ENCODE results near the gene CD6.

Gene CD6

GRCh38 chr11:60934790-60935605 lies 36.5 kb upstream of the CD6 start:
- no peaks in the 10 kb centered on the region for H3K27me3 ChIP-seq (ENCODE audit: control insufficient read depth in 1 of 2, insufficient read depth in 2 of 2, low read length in 2 of 2)
- no peak overlapping the region for H3K27ac ChIP-seq (ENCODE audit: low read depth, low read length)
- no peaks in the 10 kb centered on the region for H3K4me1 ChIP-seq (ENCODE audit: control insufficient read depth in 1 of 2, insufficient read depth in 2 of 2, low read length in 2 of 2)
- H3K4me3 ChIP-seq (ENCODE audit: low read depth in 1 of 2, low read length in 2 of 2) = no peak overlapping the region
- H3K36me3 ChIP-seq (ENCODE audit: control insufficient read depth in 1 of 2, insufficient read depth in 2 of 2, low read length in 2 of 2) = peaks cover 0 to 8% of the 10 kb centered on the region in 2 donors
- no peaks in the 10 kb centered on the region for H3K9me3 ChIP-seq (ENCODE audit: control insufficient read depth in 1 of 2, low read length in 2 of 2)
- H3K9ac ChIP-seq (ENCODE audit: low read depth in 1 of 2, low read length in 2 of 2) = no peak overlapping the region

GRCh38 chr11:60935676-60936442 lies 35.6 kb upstream of the CD6 start:
- Histone ChIP-seq H3K4me3 (ENCODE audit: low read depth in 1 of 2, low read length in 2 of 2) (no peak overlapping the region), H3K4me1 (ENCODE audit: control insufficient read depth in 1 of 2, insufficient read depth in 2 of 2, low read length in 2 of 2) (no peaks in the 10 kb centered on the region), H3K27ac (ENCODE audit: low read depth, low read length) (no peak overlapping the region), H3K9ac (ENCODE audit: low read depth in 1 of 2, low read length in 2 of 2) (no peak overlapping the region), H3K36me3 (ENCODE audit: control insufficient read depth in 1 of 2, insufficient read depth in 2 of 2, low read length in 2 of 2) (peaks cover 0 to 11% of the 10 kb centered on the region in 2 donors), H3K27me3 (ENCODE audit: control insufficient read depth in 1 of 2, insufficient read depth in 2 of 2, low read length in 2 of 2) (no peaks in the 10 kb centered on the region), H3K9me3 (ENCODE audit: control insufficient read depth in 1 of 2, low read length in 2 of 2) (no peaks in the 10 kb centered on the region)

GRCh38 chr11:60936467-60937143 lies 34.9 kb upstream of the CD6 start:
- Histone ChIP-seq H3K4me3 (ENCODE audit: low read depth in 1 of 2, low read length in 2 of 2) (no peak overlapping the region), H3K9ac (ENCODE audit: low read depth in 1 of 2, low read length in 2 of 2) (no peak overlapping the region), H3K4me1 (ENCODE audit: control insufficient read depth in 1 of 2, insufficient read depth in 2 of 2, low read length in 2 of 2) (no peaks in the 10 kb centered on the region), H3K27ac (ENCODE audit: low read depth, low read length) (no peak overlapping the region), H3K9me3 (ENCODE audit: control insufficient read depth in 1 of 2, low read length in 2 of 2) (no peaks in the 10 kb centered on the region), H3K36me3 (ENCODE audit: control insufficient read depth in 1 of 2, insufficient read depth in 2 of 2, low read length in 2 of 2) (peaks cover 0 to 18% of the 10 kb centered on the region in 2 donors), H3K27me3 (ENCODE audit: control insufficient read depth in 1 of 2, insufficient read depth in 2 of 2, low read length in 2 of 2) (no peaks in the 10 kb centered on the region)

GRCh38 chr11:60937144-60937527 lies 34.3 kb upstream of the CD6 start:
- H3K9ac ChIP-seq (ENCODE audit: low read depth in 1 of 2, low read length in 2 of 2) = no peak overlapping the region
- no peak overlapping the region for H3K27ac ChIP-seq (ENCODE audit: low read depth, low read length)
- H3K36me3 ChIP-seq (ENCODE audit: control insufficient read depth in 1 of 2, insufficient read depth in 2 of 2, low read length in 2 of 2) = peaks cover 5 to 24% of the 10 kb centered on the region in 2 donors
- no peak overlapping the region for H3K4me3 ChIP-seq (ENCODE audit: low read depth in 1 of 2, low read length in 2 of 2)
- no peaks in the 10 kb centered on the region for H3K27me3 ChIP-seq (ENCODE audit: control insufficient read depth in 1 of 2, insufficient read depth in 2 of 2, low read length in 2 of 2)
- no peaks in the 10 kb centered on the region for H3K9me3 ChIP-seq (ENCODE audit: control insufficient read depth in 1 of 2, low read length in 2 of 2)
- H3K4me1 ChIP-seq (ENCODE audit: control insufficient read depth in 1 of 2, insufficient read depth in 2 of 2, low read length in 2 of 2) = no peaks in the 10 kb centered on the region

- Histone ChIP-seq H3K4me3 (ENCODE audit: low read depth in 1 of 2, low read length in 2 of 2) (no peak overlapping the region), H3K4me1 (ENCODE audit: control insufficient read depth in 1 of 2, insufficient read depth in 2 of 2, low read length in 2 of 2) (no peaks in the 10 kb centered on the region), H3K27ac (ENCODE audit: low read depth, low read length) (no peak overlapping the region), H3K9me3 (ENCODE audit: control insufficient read depth in 1 of 2, low read length in 2 of 2) (no peaks in the 10 kb centered on the region), H3K9ac (ENCODE audit: low read depth in 1 of 2, low read length in 2 of 2) (no peak overlapping the region), H3K36me3 (ENCODE audit: control insufficient read depth in 1 of 2, insufficient read depth in 2 of 2, low read length in 2 of 2) (peaks cover 5 to 25% of the 10 kb centered on the region in 2 donors), H3K27me3 (ENCODE audit: control insufficient read depth in 1 of 2, insufficient read depth in 2 of 2, low read length in 2 of 2) (no peaks in the 10 kb centered on the region)
Measured at GRCh38 chr11:60937811-60938210, 33.7 kb upstream of the CD6 start.

GRCh38 chr11:60938500-60938899 lies 33.0 kb upstream of the CD6 start:
- Histone ChIP-seq H3K27me3 (ENCODE audit: control insufficient read depth in 1 of 2, insufficient read depth in 2 of 2, low read length in 2 of 2) (no peaks in the 10 kb centered on the region), H3K27ac (ENCODE audit: low read depth, low read length) (no peak overlapping the region), H3K4me3 (ENCODE audit: low read depth in 1 of 2, low read length in 2 of 2) (no peak overlapping the region), H3K36me3 (ENCODE audit: control insufficient read depth in 1 of 2, insufficient read depth in 2 of 2, low read length in 2 of 2) (peaks cover 5 to 25% of the 10 kb centered on the region in 2 donors), H3K4me1 (ENCODE audit: control insufficient read depth in 1 of 2, insufficient read depth in 2 of 2, low read length in 2 of 2) (no peaks in the 10 kb centered on the region), H3K9ac (ENCODE audit: low read depth in 1 of 2, low read length in 2 of 2) (no peak overlapping the region), H3K9me3 (ENCODE audit: control insufficient read depth in 1 of 2, low read length in 2 of 2) (no peaks in the 10 kb centered on the region)

GRCh38 chr11:60939301-60939700 lies 32.2 kb upstream of the CD6 start:
- Histone ChIP-seq H3K9me3 (ENCODE audit: control insufficient read depth in 1 of 2, low read length in 2 of 2) (no peaks in the 10 kb centered on the region), H3K4me3 (ENCODE audit: low read depth in 1 of 2, low read length in 2 of 2) (no peak overlapping the region), H3K4me1 (ENCODE audit: control insufficient read depth in 1 of 2, insufficient read depth in 2 of 2, low read length in 2 of 2) (no peaks in the 10 kb centered on the region), H3K9ac (ENCODE audit: low read depth in 1 of 2, low read length in 2 of 2) (no peak overlapping the region), H3K27me3 (ENCODE audit: control insufficient read depth in 1 of 2, insufficient read depth in 2 of 2, low read length in 2 of 2) (no peaks in the 10 kb centered on the region), H3K27ac (ENCODE audit: low read depth, low read length) (no peak overlapping the region), H3K36me3 (ENCODE audit: control insufficient read depth in 1 of 2, insufficient read depth in 2 of 2, low read length in 2 of 2) (peaks cover 5 to 25% of the 10 kb centered on the region in 2 donors)

GRCh38 chr11:60939855-60940254 lies 31.6 kb upstream of the CD6 start:
- H3K9me3 ChIP-seq (ENCODE audit: control insufficient read depth in 1 of 2, low read length in 2 of 2) = no peaks in the 10 kb centered on the region
- no peaks in the 10 kb centered on the region for H3K4me1 ChIP-seq (ENCODE audit: control insufficient read depth in 1 of 2, insufficient read depth in 2 of 2, low read length in 2 of 2)
- no peaks in the 10 kb centered on the region for H3K27me3 ChIP-seq (ENCODE audit: control insufficient read depth in 1 of 2, insufficient read depth in 2 of 2, low read length in 2 of 2)
- H3K4me3 ChIP-seq (ENCODE audit: low read depth in 1 of 2, low read length in 2 of 2) = no peak overlapping the region
- no peak overlapping the region for H3K27ac ChIP-seq (ENCODE audit: low read depth, low read length)
- no peak overlapping the region for H3K9ac ChIP-seq (ENCODE audit: low read depth in 1 of 2, low read length in 2 of 2)
- peaks cover 5 to 25% of the 10 kb centered on the region in 2 donors for H3K36me3 ChIP-seq (ENCODE audit: control insufficient read depth in 1 of 2, insufficient read depth in 2 of 2, low read length in 2 of 2)

- no peak overlapping the region for H3K9ac ChIP-seq (ENCODE audit: low read depth in 1 of 2, low read length in 2 of 2)
- no peaks in the 10 kb centered on the region for H3K9me3 ChIP-seq (ENCODE audit: control insufficient read depth in 1 of 2, low read length in 2 of 2)
- no peak overlapping the region for H3K27ac ChIP-seq (ENCODE audit: low read depth, low read length)
- peaks cover 5 to 25% of the 10 kb centered on the region in 2 donors for H3K36me3 ChIP-seq (ENCODE audit: control insufficient read depth in 1 of 2, insufficient read depth in 2 of 2, low read length in 2 of 2)
- H3K4me3 ChIP-seq (ENCODE audit: low read depth in 1 of 2, low read length in 2 of 2) = no peak overlapping the region
- no peaks in the 10 kb centered on the region for H3K27me3 ChIP-seq (ENCODE audit: control insufficient read depth in 1 of 2, insufficient read depth in 2 of 2, low read length in 2 of 2)
- no peaks in the 10 kb centered on the region for H3K4me1 ChIP-seq (ENCODE audit: control insufficient read depth in 1 of 2, insufficient read depth in 2 of 2, low read length in 2 of 2)
Measured at GRCh38 chr11:60941371-60942119, 29.9 kb upstream of the CD6 start.

All from duodenal mucosa (tissue), 2 donors.